Vagina (tissue), 2 donors: ENCODE data around the gene FEM1B.

ENCODE experiments used
- CTCF ChIP-seq, 3 experiments: fragments of 450-650 bp in 2 of 3; fragments of 200-600 bp in 1 of 3; sonication (generic) in 1 of 3; IDR thresholded peaks; one replicate each; pipeline ENCODE4 v1.5.1; 2017 to 2019; ENCODE audit warnings: antibody characterized with exemption in 3 of 3, mild to moderate bottlenecking in 2 of 3, moderate library complexity in 2 of 3
- POLR2A ChIP-seq, 2 donors: fragments of 450-650 bp; IDR thresholded peaks; one replicate each; pipeline ENCODE4 v1.6.1; 2017; ENCODE audit warnings: antibody characterized with exemption in 2 of 2, mild to moderate bottlenecking in 2 of 2, moderate library complexity in 2 of 2
- POLR2AphosphoS5 ChIP-seq, 2 donors: sonication (generic); formaldehyde crosslinking; IDR thresholded peaks; one replicate each; pipeline ENCODE4 v1.9.0; 2017; ENCODE audit warnings: antibody characterized with exemption in 2 of 2, mild to moderate bottlenecking in 2 of 2, low read depth in 1 of 2; ENCODE audit not compliant: insufficient read depth in 1 of 2

GRCh38 chr15:68303134-68303533 is 25.6 kb downstream of the FEM1B start:
- TF ChIP-seq CTCF (IDR thresholded peaks at IDR 0.05) (no peak), POLR2A (IDR thresholded peaks at IDR 0.05) (no peak), POLR2AphosphoS5 (IDR thresholded peaks at IDR 0.05; ENCODE audit: insufficient read depth in 1 of 2, low read depth in 1 of 2) (no peak)
